ENCODE results near the gene ELOVL5.

DNA sequence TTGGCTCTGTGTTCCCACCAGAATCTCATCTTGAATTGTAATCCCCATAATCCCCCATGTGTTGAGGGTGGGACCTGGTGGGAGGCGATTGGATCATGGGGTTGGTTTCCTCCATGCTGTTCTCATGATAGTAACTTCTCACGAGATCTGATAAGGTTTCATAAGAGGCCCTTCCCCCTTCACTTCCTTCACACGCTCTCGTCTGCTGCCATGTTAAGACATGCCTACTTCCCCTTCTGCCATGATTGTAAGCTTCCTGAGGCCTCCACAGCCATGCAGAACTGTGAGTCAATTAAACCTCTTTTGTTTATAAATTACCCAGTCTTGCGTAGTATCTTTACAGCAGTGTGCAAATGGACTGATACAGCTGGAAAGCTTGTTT lies 90.0 kb downstream of the ELOVL5 start:
- TF ChIP-seq CTCF (IDR thresholded peaks at IDR 0.05) (no peak), POLR2A (IDR thresholded peaks at IDR 0.05) (no peak)
